Activated B cell treated with CpG ODN at 0.5 μM for 24 hours (primary cell): ENCODE measurements around the gene C12orf42. TPM values are rescaled to one million over a fixed set of nuclear protein-coding genes. Genes with fewer than 3 reads are reported as not detected.

Source experiments
- ATAC-seq: fragments of 200-7000 bp; cut with Tn5 transposase; one replicate; pipeline ENCODE4 v1.10.0; 2021; ENCODE audit warnings: low read depth, mild to moderate bottlenecking, moderate library complexity
- CTCF ChIA-PET: fragments of 350-600 bp; sonication (Branson Sonifier 250); formaldehyde crosslinking; loops from one replicate; lab custom pipeline; 2021; ENCODE audit warnings: antibody characterized with exemption; lab: Charles Lee
- POLR2A ChIA-PET: fragments of 350-600 bp; sonication (Branson Sonifier 250); formaldehyde crosslinking; loops from one replicate; lab custom pipeline; 2021; ENCODE audit warnings: antibody characterized with exemption; lab: Charles Lee
- DNase-seq: peaks from one replicate; pipeline ENCODE4 v3.0.0; 2022
- H3K27ac Mint-ChIP-seq: one replicate; pipeline ENCODE4 v1.8.0; 2020; ENCODE audit warnings: mixed read lengths
- H3K27me3 Mint-ChIP-seq: one replicate; pipeline ENCODE4 v1.8.0; 2021; ENCODE audit warnings: mixed read lengths
- H3K36me3 Mint-ChIP-seq: one replicate; pipeline ENCODE4 v1.8.0; 2021; ENCODE audit warnings: low read depth, mixed read lengths
- H3K4me1 Mint-ChIP-seq: one replicate; pipeline ENCODE4 v1.8.0; 2021; ENCODE audit warnings: mixed read lengths
- H3K4me3 Mint-ChIP-seq: one replicate; pipeline ENCODE4 v1.8.0; 2020; ENCODE audit warnings: mild to moderate bottlenecking, mixed read lengths
- H3K9me3 Mint-ChIP-seq: one replicate; pipeline ENCODE4 v1.8.0; 2020; ENCODE audit warnings: mixed read lengths
- CTCF ChIP-seq: fragments of 200-600 bp; IDR thresholded peaks from one replicate; pipeline ENCODE4 v1.8.0; 2022; ENCODE audit warnings: antibody characterized with exemption, mild to moderate bottlenecking
- intact Hi-C: fragments of 100-400 bp; cut with micrococcal nuclease; formaldehyde crosslinking; loops from one replicate; pipeline ENCODE4 v1.15.1; 2024
- total RNA-seq: library from RNA; stranded (reverse); gene quantifications from 2 replicates; pipeline ENCODE4 v1.2.3, GENCODE V29; 2022

C12orf42 gene
- total RNA-seq, 1 donor from 2014 or later = 21.0 TPM

GRCh38 chr12:103387385-103387784, 108.4 kb downstream of the C12orf42 start:
- H3K27me3 Mint-ChIP-seq = no peaks in the 10 kb centered on the region
- ATAC-seq (no peak), DNase-seq (no peak)
- H3K27ac Mint-ChIP-seq = no peak overlapping the region
- ChIA-PET POLR2A (no interaction called here), CTCF (no interaction called here)
- peaks cover 12% of the 10 kb centered on the region for H3K36me3 Mint-ChIP-seq
- intact Hi-C loops = no loop called here
- no peaks in the 10 kb centered on the region for H3K9me3 Mint-ChIP-seq
- H3K4me3 Mint-ChIP-seq = no peak overlapping the region
- peaks cover 9% of the 10 kb centered on the region for H3K4me1 Mint-ChIP-seq
- no peak for TF ChIP-seq CTCF

DNA sequence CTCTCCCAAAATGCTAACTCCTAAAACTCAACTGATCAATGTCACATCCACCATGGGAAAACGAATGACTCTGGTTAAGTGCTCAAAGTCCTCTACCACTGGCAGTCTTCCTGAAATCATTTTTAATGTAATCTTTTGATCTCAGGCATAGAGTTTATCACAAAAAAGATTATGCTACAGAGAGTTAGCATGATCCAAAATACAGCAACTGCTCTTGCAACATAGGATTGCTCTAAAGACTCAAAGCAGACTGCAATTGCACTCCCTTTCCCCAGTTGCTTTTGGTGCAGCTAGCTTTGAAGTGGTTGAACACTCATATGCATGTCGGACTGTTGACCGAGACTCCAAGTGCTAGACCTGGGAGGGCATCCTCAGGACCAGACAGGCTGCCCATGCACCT, 109.3 kb downstream of the C12orf42 start:
- no peak overlapping the region for H3K4me3 Mint-ChIP-seq
- H3K27ac Mint-ChIP-seq = no peak overlapping the region
- POLR2A ChIA-PET = no interaction called here
- no peak for DNase-seq
- no peak for TF ChIP-seq CTCF
- ATAC-seq = no peak
- intact Hi-C loops = no loop called here
- H3K27me3 Mint-ChIP-seq = no peaks in the 10 kb centered on the region
- peaks cover 4% of the 10 kb centered on the region for H3K4me1 Mint-ChIP-seq
- CTCF ChIA-PET = no interaction called here
- H3K36me3 Mint-ChIP-seq = peaks cover 12% of the 10 kb centered on the region
- H3K9me3 Mint-ChIP-seq = no peaks in the 10 kb centered on the region

DNA sequence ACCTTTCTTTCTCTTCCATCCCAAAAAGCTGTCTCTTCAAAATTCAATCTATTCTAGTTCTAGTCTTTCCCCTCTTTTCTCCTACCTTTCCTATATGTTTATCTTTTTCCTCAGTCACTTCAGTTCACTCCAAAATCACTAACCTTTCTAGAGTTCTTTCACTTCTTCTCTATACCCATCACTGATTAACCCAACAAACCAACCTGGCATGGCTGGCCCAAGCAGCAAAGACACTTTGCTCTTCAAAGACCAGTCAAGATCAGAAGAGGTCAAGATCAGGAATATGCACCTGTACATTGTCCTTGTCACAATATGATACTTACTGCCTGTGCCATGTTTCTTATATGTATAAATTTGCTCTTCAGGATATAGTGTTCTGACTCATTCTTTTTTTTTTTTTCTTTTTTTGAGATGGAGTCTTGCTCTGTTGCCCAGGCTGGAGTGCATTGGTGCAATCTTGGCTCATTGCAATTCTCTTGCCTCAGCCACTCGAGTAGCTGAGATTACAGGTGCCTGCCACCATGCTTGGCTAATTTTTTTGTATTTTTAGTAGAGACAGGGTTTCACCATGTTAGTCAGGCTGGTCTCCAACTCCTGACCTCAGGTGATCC, 112.9 kb downstream of the C12orf42 start:
- TF ChIP-seq CTCF = no peak
- DNase-seq (no peak), ATAC-seq (no peak)
- H3K4me1 Mint-ChIP-seq = peaks cover 4% of the 10 kb centered on the region
- no peaks in the 10 kb centered on the region for H3K9me3 Mint-ChIP-seq
- H3K27me3 Mint-ChIP-seq = no peaks in the 10 kb centered on the region
- no peak overlapping the region for H3K4me3 Mint-ChIP-seq
- H3K36me3 Mint-ChIP-seq = peaks cover 6% of the 10 kb centered on the region
- H3K27ac Mint-ChIP-seq = no peak overlapping the region
- intact Hi-C loops = no loop called here
- ChIA-PET POLR2A (no interaction called here), CTCF (no interaction called here)

DNA sequence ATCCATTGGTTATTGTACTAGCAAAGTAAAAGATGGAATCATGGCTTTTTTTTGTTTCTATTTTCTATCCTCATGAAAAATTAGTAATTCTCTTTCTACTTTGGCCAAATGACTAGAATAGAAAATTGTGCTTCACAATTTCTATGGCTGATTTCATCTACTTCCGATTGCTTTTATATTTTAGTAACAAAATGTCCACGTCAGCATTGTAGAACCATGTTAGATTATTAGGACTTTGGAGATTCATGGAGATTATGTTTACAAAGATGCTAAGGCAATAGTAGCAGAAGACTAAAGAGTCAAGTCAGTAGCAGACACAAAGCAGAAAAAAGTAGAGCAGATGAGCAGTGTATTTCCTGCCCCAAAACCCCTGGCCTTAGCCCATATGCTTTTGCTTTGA, 113.6 kb downstream of the C12orf42 start:
- no peaks in the 10 kb centered on the region for H3K9me3 Mint-ChIP-seq
- H3K36me3 Mint-ChIP-seq = peaks cover 7% of the 10 kb centered on the region
- ChIA-PET CTCF (no interaction called here), POLR2A (no interaction called here)
- no peak for TF ChIP-seq CTCF
- ATAC-seq (no peak), DNase-seq (no peak)
- H3K4me1 Mint-ChIP-seq = peaks cover 4% of the 10 kb centered on the region
- H3K4me3 Mint-ChIP-seq = no peak overlapping the region
- no peaks in the 10 kb centered on the region for H3K27me3 Mint-ChIP-seq
- no peak overlapping the region for H3K27ac Mint-ChIP-seq
- intact Hi-C loops = no loop called here

DNA sequence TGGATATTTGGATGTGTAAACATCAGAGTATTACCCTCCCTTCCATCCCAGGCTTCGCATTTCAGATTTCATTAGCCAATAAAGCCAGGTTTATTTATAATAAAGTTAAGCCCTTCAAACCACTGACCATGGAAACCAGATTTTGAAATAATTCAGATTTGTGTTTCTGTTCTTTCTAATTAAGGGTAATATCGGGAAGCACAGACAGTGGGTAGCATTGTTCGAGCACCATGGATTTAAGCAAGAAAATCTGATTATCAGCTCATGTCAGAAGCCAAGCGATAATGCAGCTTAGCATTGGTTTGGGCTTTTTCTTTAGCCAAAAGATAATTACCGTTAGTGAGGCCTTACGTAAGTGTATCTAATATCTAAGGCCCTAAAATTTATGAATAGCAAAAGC, 116.1 kb downstream of the C12orf42 start:
- no peak overlapping the region for H3K27ac Mint-ChIP-seq
- peaks cover 4% of the 10 kb centered on the region for H3K4me1 Mint-ChIP-seq
- no peak overlapping the region for H3K4me3 Mint-ChIP-seq
- DNase-seq (no peak), ATAC-seq (no peak)
- CTCF ChIA-PET = interaction anchor here (0.7 kb wide), 1 partner anchor 168 kb away, joined by 3 read pairs; no protein-coding TSS in a partner anchor
- intact Hi-C loops = no loop called here
- POLR2A ChIA-PET = no interaction called here
- H3K9me3 Mint-ChIP-seq = no peaks in the 10 kb centered on the region
- peaks cover 7% of the 10 kb centered on the region for H3K36me3 Mint-ChIP-seq
- no peaks in the 10 kb centered on the region for H3K27me3 Mint-ChIP-seq
- TF ChIP-seq CTCF = no peak
